Erythroblast (primary cell): ENCODE data around the gene BLM.

ENCODE experiments used
- GATA1 ChIP-seq: IDR thresholded peaks from 2 replicates; pipeline ENCODE4 v1.6.1; 2011; ENCODE audit warnings: low read depth, mild to moderate bottlenecking, control low read depth, low read length, moderate library complexity
- POLR2A ChIP-seq: IDR thresholded peaks from 2 replicates; pipeline ENCODE4 v1.6.1; 2011; ENCODE audit warnings: mild to moderate bottlenecking, low read length

- peak; percentile 96 for TF ChIP-seq POLR2A
- no peak for TF ChIP-seq GATA1
These were observed at the start of gene BLM for GRCh38 chr15:90716976-90717821.
